Ishikawa (cell line): ENCODE results near the gene PMM1.

Experiments used
- CEBPB ChIP-seq: IDR thresholded peaks from 2 replicates; pipeline ENCODE4 v1.6.1; 2012
- CREB1 ChIP-seq: IDR thresholded peaks from 2 replicates; pipeline ENCODE4 v1.6.1; 2012; ENCODE audit warnings: low read depth
- EGR1 ChIP-seq: IDR thresholded peaks from 2 replicates; pipeline ENCODE4 v1.6.1; 2012
- EP300 ChIP-seq: IDR thresholded peaks from 2 replicates; pipeline ENCODE4 v1.6.1; 2012; ENCODE audit warnings: borderline replicate concordance
- FOXM1 ChIP-seq: IDR thresholded peaks from 2 replicates; pipeline ENCODE4 v1.6.1; 2012; ENCODE audit warnings: low read depth, borderline replicate concordance
- NFIC ChIP-seq: IDR thresholded peaks from 2 replicates; pipeline ENCODE4 v1.6.1; 2012
- RAD21 ChIP-seq: IDR thresholded peaks from 2 replicates; pipeline ENCODE4 v1.6.1; 2012; ENCODE audit warnings: low read depth
- TAF1 ChIP-seq: IDR thresholded peaks from 2 replicates; pipeline ENCODE4 v1.6.1; 2012; ENCODE audit warnings: low read depth, mild to moderate bottlenecking
- TCF12 ChIP-seq: IDR thresholded peaks from 2 replicates; pipeline ENCODE4 v1.6.1; 2012; ENCODE audit warnings: low read depth
- TEAD4 ChIP-seq: IDR thresholded peaks from 2 replicates; pipeline ENCODE4 v1.6.1; 2012
- USF1 ChIP-seq: IDR thresholded peaks from 2 replicates; pipeline ENCODE4 v1.6.1; 2012
- YY1 ChIP-seq: IDR thresholded peaks from 2 replicates; pipeline ENCODE4 v1.6.1; 2012; ENCODE audit warnings: low read depth
- ZBTB7A ChIP-seq: IDR thresholded peaks from 2 replicates; pipeline ENCODE4 v1.6.1; 2012; ENCODE audit warnings: low read depth
- TF ChIP-seq, protein P1 (sequence below): IDR thresholded peaks from 2 replicates; pipeline ENCODE4 v1.6.1; 2012
- TF ChIP-seq, protein P2 (sequence below): IDR thresholded peaks from 2 replicates; pipeline ENCODE4 v1.6.1; 2012; ENCODE audit warnings: low read depth, mild to moderate bottlenecking

The PMM1 gene

DNA sequence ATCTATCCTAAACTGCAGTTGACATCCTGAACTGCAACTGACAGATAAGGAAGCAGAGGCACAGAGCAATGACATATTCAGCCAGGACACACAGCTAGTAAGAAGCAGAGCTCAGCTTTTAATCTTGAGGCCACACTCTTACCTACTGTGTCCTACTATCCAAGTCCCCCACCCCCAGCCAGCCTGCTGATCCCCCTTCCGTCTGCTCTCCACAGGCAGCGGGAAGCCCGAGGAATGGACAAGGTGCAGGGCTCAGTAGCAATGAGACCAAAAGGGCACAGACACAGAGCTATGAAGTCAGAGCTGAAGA lies 49.7 kb downstream of the PMM1 start:
- TF ChIP-seq TAF1 (no peak), TEAD4 (no peak), FOXM1 (no peak), EP300 (no peak), ZBTB7A (no peak), USF1 (no peak), CEBPB (no peak), YY1 (no peak), CREB1 (no peak), EGR1 (no peak), RAD21 (no peak), TCF12 (no peak), NFIC (no peak)
- TF ChIP-seq, protein P1, sequence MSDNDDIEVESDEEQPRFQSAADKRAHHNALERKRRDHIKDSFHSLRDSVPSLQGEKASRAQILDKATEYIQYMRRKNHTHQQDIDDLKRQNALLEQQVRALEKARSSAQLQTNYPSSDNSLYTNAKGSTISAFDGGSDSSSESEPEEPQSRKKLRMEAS = no peak
- TF ChIP-seq, protein P2, sequence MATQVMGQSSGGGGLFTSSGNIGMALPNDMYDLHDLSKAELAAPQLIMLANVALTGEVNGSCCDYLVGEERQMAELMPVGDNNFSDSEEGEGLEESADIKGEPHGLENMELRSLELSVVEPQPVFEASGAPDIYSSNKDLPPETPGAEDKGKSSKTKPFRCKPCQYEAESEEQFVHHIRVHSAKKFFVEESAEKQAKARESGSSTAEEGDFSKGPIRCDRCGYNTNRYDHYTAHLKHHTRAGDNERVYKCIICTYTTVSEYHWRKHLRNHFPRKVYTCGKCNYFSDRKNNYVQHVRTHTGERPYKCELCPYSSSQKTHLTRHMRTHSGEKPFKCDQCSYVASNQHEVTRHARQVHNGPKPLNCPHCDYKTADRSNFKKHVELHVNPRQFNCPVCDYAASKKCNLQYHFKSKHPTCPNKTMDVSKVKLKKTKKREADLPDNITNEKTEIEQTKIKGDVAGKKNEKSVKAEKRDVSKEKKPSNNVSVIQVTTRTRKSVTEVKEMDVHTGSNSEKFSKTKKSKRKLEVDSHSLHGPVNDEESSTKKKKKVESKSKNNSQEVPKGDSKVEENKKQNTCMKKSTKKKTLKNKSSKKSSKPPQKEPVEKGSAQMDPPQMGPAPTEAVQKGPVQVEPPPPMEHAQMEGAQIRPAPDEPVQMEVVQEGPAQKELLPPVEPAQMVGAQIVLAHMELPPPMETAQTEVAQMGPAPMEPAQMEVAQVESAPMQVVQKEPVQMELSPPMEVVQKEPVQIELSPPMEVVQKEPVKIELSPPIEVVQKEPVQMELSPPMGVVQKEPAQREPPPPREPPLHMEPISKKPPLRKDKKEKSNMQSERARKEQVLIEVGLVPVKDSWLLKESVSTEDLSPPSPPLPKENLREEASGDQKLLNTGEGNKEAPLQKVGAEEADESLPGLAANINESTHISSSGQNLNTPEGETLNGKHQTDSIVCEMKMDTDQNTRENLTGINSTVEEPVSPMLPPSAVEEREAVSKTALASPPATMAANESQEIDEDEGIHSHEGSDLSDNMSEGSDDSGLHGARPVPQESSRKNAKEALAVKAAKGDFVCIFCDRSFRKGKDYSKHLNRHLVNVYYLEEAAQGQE = no peak

DNA sequence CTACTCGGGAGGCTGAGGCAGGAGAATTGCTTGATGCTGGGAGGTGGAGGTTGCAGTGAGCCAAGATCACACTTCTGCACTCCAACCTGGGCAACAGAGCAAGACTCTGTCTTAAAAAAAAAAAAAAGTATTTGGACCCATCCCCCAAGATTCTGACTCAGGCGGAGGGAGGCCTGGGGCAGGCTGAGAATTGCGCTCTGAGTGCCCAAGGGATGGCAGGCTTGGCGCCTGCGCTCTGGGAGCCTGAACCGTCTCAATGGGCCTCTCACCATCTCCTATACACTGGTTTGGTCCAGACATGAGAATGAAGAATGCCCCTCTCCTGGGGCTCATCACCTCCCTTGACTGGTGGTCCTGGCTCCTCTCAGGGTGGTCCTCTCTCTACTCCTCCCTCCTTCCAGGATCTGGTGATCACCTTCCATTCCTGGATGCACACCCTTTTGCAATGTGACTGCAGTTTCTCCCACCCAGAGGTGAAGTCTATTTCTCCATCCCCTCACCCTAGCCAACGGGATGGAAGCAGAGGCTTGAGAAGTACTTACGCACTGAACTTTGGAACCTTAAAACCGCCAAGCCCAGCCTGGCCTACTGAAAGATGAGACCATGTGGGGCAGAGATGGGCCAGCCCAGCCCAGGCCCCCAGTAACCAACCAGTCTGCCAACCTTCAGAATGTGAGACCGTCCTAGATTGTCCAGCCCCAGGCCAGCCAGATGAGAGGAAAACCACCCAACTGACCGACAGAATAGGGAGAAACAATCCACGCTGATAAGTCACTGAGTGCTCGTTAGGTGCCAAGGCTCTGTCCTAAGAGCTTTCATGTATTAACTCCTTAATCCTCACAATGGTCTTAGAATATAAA lies 50.3 kb downstream of the PMM1 start:
- no peak for TF ChIP-seq CEBPB
- no peak for TF ChIP-seq EP300
- no peak for TF ChIP-seq USF1
- TF ChIP-seq CREB1 = no peak
- no peak for TF ChIP-seq FOXM1

GRCh38 chr22:41538583-41538982 lies 51.1 kb downstream of the PMM1 start:
- TF ChIP-seq CREB1 (no peak), CEBPB (no peak), FOXM1 (no peak), ZBTB7A (no peak), NFIC (no peak), RAD21 (no peak), TAF1 (no peak)
- TF ChIP-seq, protein P1 = no peak
- TF ChIP-seq, protein P2 = no peak

GRCh38 chr22:41537203-41537602 lies 52.4 kb downstream of the PMM1 start:
- TF ChIP-seq, protein P2 = no peak
- no peak for TF ChIP-seq USF1
- TF ChIP-seq YY1 = no peak
- no peak for TF ChIP-seq ZBTB7A
- TF ChIP-seq TEAD4 = no peak

- TF ChIP-seq CEBPB (no peak), CREB1 (no peak), FOXM1 (no peak), TCF12 (no peak), NFIC (no peak), TAF1 (no peak), YY1 (no peak), RAD21 (no peak), ZBTB7A (no peak), TEAD4 (no peak), EGR1 (no peak), EP300 (no peak), USF1 (no peak)
- TF ChIP-seq, protein P1 = no peak
- TF ChIP-seq, protein P2 = no peak
Measured at GRCh38 chr22:41535244-41535643, 54.4 kb downstream of the PMM1 start.
